Loucy (cell line): ENCODE results near the gene NPY4R2.
"Not testable (repeated sequence)": the region's sequence is repeated elsewhere in the genome, so short reads cannot be mapped to it uniquely, and the experiment has no call there.

ENCODE experiments used
- EZH2phosphoT487 ChIP-seq: fragments of 200-600 bp; IDR thresholded peaks from 2 replicates; pipeline ENCODE4 v1.6.1; 2018; ENCODE audit warnings: antibody characterized with exemption, mild to moderate bottlenecking, moderate library complexity, borderline replicate concordance
- TF ChIP-seq, protein P1 (sequence below): fragments of 200-600 bp; sonication (generic); conservative IDR thresholded peaks from 2 replicates; pipeline ENCODE4 v1.5.1; 2014; ENCODE audit warnings: mild to moderate bottlenecking, antibody characterized with exemption, low read length

DNA sequence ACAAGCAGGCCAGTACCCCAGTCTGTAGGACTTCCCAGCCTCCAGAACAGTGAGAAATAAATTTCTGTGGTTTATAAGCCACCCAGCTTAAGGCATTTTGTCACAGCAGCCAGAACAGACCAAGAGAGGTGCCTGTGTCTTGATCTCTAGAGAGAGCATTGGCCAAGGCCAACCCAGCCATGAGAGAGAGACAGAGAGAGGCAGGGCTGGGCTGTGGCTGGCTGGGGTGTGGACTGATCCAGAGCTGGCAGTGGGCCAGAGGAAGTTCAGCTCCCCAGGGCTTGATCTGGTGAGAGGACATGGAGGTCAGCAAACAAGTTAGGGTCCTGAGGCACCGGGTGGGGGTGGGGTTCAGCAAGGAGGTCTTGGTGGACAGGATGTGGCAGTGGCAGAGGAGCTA, 14.4 kb downstream of the NPY4R2 start:
- TF ChIP-seq, protein P1, sequence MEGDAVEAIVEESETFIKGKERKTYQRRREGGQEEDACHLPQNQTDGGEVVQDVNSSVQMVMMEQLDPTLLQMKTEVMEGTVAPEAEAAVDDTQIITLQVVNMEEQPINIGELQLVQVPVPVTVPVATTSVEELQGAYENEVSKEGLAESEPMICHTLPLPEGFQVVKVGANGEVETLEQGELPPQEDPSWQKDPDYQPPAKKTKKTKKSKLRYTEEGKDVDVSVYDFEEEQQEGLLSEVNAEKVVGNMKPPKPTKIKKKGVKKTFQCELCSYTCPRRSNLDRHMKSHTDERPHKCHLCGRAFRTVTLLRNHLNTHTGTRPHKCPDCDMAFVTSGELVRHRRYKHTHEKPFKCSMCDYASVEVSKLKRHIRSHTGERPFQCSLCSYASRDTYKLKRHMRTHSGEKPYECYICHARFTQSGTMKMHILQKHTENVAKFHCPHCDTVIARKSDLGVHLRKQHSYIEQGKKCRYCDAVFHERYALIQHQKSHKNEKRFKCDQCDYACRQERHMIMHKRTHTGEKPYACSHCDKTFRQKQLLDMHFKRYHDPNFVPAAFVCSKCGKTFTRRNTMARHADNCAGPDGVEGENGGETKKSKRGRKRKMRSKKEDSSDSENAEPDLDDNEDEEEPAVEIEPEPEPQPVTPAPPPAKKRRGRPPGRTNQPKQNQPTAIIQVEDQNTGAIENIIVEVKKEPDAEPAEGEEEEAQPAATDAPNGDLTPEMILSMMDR: not testable (repeated sequence)
- not testable (repeated sequence) for TF ChIP-seq EZH2phosphoT487
